Measurements from ENCODE around the gene TAPT1.

The TAPT1 gene

GRCh38 chr4:16194214-16194613, 32.1 kb downstream of the TAPT1 start:
- Histone ChIP-seq H3K27ac (ENCODE audit: extremely low read depth, low read depth, low read length) (no peak overlapping the region), H3K4me1 (ENCODE audit: control insufficient read depth, insufficient read depth, low read length) (peaks cover 5% of the 10 kb centered on the region; the same call in 1 of the 2 replicates), H3K36me3 (ENCODE audit: control insufficient read depth in 2 of 2, insufficient read depth in 1 of 2, low read length in 2 of 2) (peaks cover 4 to 18% of the 10 kb centered on the region in 2 experiments; a peak in 2 of 3 replicates), H3K4me3 (ENCODE audit: low read depth, low read length) (no peak overlapping the region), H3K9me3 (ENCODE audit: control insufficient read depth, insufficient read depth, low read depth, low read length) (no peaks in the 10 kb centered on the region)
- TF ChIP-seq ZNF558 (tag by site-specific recombination; IDR thresholded peaks at IDR 0.05), result no peak
- TF ChIP-seq, protein P1, sequence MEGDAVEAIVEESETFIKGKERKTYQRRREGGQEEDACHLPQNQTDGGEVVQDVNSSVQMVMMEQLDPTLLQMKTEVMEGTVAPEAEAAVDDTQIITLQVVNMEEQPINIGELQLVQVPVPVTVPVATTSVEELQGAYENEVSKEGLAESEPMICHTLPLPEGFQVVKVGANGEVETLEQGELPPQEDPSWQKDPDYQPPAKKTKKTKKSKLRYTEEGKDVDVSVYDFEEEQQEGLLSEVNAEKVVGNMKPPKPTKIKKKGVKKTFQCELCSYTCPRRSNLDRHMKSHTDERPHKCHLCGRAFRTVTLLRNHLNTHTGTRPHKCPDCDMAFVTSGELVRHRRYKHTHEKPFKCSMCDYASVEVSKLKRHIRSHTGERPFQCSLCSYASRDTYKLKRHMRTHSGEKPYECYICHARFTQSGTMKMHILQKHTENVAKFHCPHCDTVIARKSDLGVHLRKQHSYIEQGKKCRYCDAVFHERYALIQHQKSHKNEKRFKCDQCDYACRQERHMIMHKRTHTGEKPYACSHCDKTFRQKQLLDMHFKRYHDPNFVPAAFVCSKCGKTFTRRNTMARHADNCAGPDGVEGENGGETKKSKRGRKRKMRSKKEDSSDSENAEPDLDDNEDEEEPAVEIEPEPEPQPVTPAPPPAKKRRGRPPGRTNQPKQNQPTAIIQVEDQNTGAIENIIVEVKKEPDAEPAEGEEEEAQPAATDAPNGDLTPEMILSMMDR (tag by site-specific recombination; IDR thresholded peaks at IDR 0.05), result no peak
- CTCF ChIA-PET, result interaction anchor here (1.0 kb wide), 1 partner anchor 166 kb away, joined by 4 read pairs; no protein-coding TSS in a partner anchor
- POLR2A ChIA-PET, result no interaction called here

DNA sequence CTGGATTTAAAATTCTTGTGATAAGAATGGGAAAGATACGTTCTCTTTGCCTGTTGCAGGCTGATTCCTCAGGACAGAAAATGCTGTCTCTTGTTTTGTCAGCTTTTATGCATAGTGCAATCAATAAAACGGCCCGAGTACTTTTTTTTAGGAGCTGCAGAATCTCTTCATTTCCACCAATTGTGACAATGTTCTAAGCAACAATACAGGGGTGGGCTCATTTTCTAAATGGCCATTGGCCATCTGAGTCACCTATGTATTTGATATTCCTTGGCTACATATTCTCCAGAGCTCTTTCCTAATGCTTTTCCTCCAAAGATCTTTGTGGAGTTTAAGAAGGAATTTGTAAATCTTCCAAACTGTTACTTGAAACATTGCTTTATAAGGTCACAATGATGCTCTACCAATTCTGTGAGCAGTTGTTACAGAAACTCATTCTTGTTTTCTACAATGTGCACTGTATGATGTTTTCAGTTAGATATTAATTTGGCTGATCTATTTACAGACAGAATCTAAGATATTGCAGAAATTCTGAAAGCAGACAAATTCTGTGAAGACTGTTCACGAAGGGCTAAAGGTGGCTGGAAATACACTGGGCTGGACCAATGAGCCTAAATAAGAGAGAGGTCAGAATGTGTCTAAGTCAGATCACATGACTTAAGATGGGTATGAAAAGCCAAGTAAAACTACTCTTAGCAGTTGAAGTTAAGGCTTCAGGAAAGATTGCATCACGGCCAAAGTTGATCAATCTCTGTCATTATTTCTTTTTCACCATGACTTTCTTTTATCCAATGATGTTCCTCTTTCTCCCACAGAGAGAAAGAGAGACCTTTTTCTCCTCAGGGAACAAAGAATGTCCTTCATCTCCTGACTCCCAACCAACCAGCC, 33.4 kb downstream of the TAPT1 start:
- TF ChIP-seq, protein P2, sequence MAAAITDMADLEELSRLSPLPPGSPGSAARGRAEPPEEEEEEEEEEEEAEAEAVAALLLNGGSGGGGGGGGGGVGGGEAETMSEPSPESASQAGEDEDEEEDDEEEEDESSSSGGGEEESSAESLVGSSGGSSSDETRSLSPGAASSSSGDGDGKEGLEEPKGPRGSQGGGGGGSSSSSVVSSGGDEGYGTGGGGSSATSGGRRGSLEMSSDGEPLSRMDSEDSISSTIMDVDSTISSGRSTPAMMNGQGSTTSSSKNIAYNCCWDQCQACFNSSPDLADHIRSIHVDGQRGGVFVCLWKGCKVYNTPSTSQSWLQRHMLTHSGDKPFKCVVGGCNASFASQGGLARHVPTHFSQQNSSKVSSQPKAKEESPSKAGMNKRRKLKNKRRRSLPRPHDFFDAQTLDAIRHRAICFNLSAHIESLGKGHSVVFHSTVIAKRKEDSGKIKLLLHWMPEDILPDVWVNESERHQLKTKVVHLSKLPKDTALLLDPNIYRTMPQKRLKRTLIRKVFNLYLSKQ (tag by site-specific recombination; IDR thresholded peaks at IDR 0.05; ENCODE audit: borderline replicate concordance), result no peak
- TF ChIP-seq ZNF239 (tag by site-specific recombination; IDR thresholded peaks at IDR 0.05), result no peak
- no peak for TF ChIP-seq BCL11A (tag by site-specific recombination; IDR thresholded peaks at IDR 0.05; ENCODE audit: low read depth)
- no peak for TF ChIP-seq ZSCAN30 (tag by site-specific recombination; IDR thresholded peaks at IDR 0.05)
- no peak for TF ChIP-seq ZFHX2 (tag by site-specific recombination; conservative IDR thresholded peaks at IDR 0.05)
- no peak for TF ChIP-seq ZNF510 (tag by site-specific recombination; IDR thresholded peaks at IDR 0.05; ENCODE audit: insufficient replicate concordance)
- TF ChIP-seq ZNF140 (tag by site-specific recombination; IDR thresholded peaks at IDR 0.05), result no peak
- ChIA-PET POLR2A (no interaction called here), CTCF (interaction anchor here (0.5 to 1.3 kb wide), 4 partner anchors 13 to 480 kb away, joined by 3 to 5 read pairs (median 4); no protein-coding TSS in a partner anchor)
- Histone ChIP-seq H3K36me3 (ENCODE audit: control insufficient read depth in 2 of 2, insufficient read depth in 1 of 2, low read length in 2 of 2) (peaks cover 4 to 22% of the 10 kb centered on the region in 2 experiments; a peak in 2 of 3 replicates), H3K9me3 (ENCODE audit: control insufficient read depth, insufficient read depth, low read depth, low read length) (no peaks in the 10 kb centered on the region), H3K4me1 (ENCODE audit: control insufficient read depth, insufficient read depth, low read length) (0 out of 2 replicates have a peak, but pooled peaks cover 3% of the 10 kb centered on the region), H3K4me3 (ENCODE audit: low read depth, low read length) (no peak overlapping the region), H3K27ac (ENCODE audit: extremely low read depth, low read depth, low read length) (no peak overlapping the region)

- H3K36me3 ChIP-seq (ENCODE audit: control insufficient read depth in 2 of 2, insufficient read depth in 1 of 2, low read length in 2 of 2), result peaks cover 4 to 22% of the 10 kb centered on the region in 2 experiments; a peak in 2 of 3 replicates
- CTCF ChIA-PET, result interaction anchor here (1.3 kb wide), 1 partner anchor 13 kb away, joined by 5 read pairs; no protein-coding TSS in a partner anchor
- POLR2A ChIA-PET, result no interaction called here
- TF ChIP-seq ZNF76 (tag by site-specific recombination; IDR thresholded peaks at IDR 0.05; ENCODE audit: borderline replicate concordance, low read depth) (no peak), ZNF433 (tag by site-specific recombination; IDR thresholded peaks at IDR 0.05; ENCODE audit: low read depth) (no peak)
- H3K4me3 ChIP-seq (ENCODE audit: low read depth, low read length), result no peak overlapping the region
- 0 out of 2 replicates have a peak, but pooled peaks cover 3% of the 10 kb centered on the region for H3K4me1 ChIP-seq (ENCODE audit: control insufficient read depth, insufficient read depth, low read length)
- H3K9me3 ChIP-seq (ENCODE audit: control insufficient read depth, insufficient read depth, low read depth, low read length), result no peaks in the 10 kb centered on the region
- no peak overlapping the region for H3K27ac ChIP-seq (ENCODE audit: extremely low read depth, low read depth, low read length)
Measured at GRCh38 chr4:16192057-16192456, 34.2 kb downstream of the TAPT1 start.

DNA sequence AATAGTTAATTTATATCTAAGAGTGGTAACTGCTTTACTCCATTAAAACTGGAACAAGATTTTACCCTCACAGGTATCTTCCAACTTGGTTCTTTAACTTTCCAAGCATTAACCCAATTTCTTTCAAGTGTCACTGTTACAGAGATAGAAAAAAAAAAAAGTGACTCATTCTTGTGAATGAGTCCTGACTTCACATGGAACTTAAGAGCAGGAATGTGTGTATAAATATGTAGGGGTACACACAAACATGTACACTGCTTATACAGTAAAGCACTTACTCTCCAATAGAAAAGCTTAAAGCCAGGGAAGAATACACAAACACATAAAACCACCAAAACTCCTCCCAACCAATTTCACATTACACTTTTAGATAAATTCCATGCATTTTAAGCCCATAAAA, 38.8 kb downstream of the TAPT1 start:
- Histone ChIP-seq H3K27ac (ENCODE audit: extremely low read depth, low read depth, low read length) (no peak overlapping the region), H3K36me3 (ENCODE audit: control insufficient read depth in 2 of 2, insufficient read depth in 1 of 2, low read length in 2 of 2) (peaks cover 4 to 38% of the 10 kb centered on the region in 2 experiments; a peak in 2 of 3 replicates), H3K4me3 (ENCODE audit: low read depth, low read length) (no peak overlapping the region), H3K4me1 (ENCODE audit: control insufficient read depth, insufficient read depth, low read length) (no peaks in the 10 kb centered on the region), H3K9me3 (ENCODE audit: control insufficient read depth, insufficient read depth, low read depth, low read length) (no peaks in the 10 kb centered on the region)
- TF ChIP-seq, protein P3, sequence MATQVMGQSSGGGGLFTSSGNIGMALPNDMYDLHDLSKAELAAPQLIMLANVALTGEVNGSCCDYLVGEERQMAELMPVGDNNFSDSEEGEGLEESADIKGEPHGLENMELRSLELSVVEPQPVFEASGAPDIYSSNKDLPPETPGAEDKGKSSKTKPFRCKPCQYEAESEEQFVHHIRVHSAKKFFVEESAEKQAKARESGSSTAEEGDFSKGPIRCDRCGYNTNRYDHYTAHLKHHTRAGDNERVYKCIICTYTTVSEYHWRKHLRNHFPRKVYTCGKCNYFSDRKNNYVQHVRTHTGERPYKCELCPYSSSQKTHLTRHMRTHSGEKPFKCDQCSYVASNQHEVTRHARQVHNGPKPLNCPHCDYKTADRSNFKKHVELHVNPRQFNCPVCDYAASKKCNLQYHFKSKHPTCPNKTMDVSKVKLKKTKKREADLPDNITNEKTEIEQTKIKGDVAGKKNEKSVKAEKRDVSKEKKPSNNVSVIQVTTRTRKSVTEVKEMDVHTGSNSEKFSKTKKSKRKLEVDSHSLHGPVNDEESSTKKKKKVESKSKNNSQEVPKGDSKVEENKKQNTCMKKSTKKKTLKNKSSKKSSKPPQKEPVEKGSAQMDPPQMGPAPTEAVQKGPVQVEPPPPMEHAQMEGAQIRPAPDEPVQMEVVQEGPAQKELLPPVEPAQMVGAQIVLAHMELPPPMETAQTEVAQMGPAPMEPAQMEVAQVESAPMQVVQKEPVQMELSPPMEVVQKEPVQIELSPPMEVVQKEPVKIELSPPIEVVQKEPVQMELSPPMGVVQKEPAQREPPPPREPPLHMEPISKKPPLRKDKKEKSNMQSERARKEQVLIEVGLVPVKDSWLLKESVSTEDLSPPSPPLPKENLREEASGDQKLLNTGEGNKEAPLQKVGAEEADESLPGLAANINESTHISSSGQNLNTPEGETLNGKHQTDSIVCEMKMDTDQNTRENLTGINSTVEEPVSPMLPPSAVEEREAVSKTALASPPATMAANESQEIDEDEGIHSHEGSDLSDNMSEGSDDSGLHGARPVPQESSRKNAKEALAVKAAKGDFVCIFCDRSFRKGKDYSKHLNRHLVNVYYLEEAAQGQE (tag by site-specific recombination; IDR thresholded peaks at IDR 0.05), result no peak
- TF ChIP-seq IKZF3 (tag by site-specific recombination; IDR thresholded peaks at IDR 0.05), result no peak
- ChIA-PET POLR2A (no interaction called here), CTCF (interaction anchor here (0.5 to 0.7 kb wide), 2 partner anchors 16 to 18 kb away, joined by 3 read pairs; no protein-coding TSS in a partner anchor)

Data from HEK293 (cell line).